A172 (cell line): ENCODE data around the gene GBA2. TPM values are rescaled to one million over a fixed set of nuclear protein-coding genes. Genes with fewer than 3 reads are reported as not detected.
A peak's percentile ranks its signal among the peaks of the same experiment; 100 is the strongest.

ENCODE experiments used
- DNase-seq: peaks from one replicate; pipeline ENCODE4 v3.0.0-alpha.2; 2015; ENCODE audit warnings: low spot score
- total RNA-seq: library from RNA; depleted of rRNA; stranded (reverse); fragments of >200 nt; shearing (Covaris generic); gene quantifications from 2 replicates; pipeline ENCODE4 v1.2.3, GENCODE V29; 2014

GBA2 gene
- total RNA-seq, 1 experiment from 2014 or later: 12.2 TPM

DNA sequence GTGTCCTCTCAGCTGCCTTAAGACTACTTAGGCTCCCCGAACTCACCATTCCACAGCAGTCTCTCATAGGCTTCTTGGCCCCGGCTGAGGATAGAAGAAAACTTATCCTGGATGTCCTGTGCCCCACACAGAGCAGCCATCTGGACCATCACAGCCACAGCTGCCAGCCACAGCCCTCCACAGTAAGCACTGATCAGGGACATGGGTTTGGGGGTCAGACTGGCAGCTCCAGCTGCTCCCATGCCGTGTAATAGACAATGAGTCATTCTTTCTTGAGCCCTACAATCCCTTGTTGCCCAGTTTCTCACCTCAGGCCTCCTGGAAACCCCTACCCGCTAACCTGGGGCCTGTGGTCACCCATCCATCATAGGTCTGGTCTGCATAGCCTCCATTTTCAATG lies 10.8 kb downstream of the GBA2 start:
- no peak for DNase-seq

DNA sequence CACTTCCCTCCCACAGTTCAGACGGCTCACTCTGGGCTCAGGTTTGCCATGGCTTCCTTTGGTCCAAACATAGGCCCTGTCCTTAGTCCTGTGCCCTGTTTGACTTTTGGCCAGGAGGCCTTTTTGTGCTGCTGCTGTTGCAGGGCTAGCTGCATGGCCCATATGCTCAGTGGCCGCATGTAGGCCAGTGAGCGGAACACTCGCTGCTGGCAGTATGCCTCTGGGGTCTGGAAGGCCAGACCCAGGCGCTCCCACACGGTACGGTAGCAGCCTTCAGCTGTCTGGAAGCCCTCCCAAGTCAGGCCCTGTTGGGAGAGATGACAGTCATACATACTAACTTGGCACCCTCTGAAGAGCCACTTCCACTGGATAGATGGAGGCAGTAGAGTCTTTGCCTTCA lies 11.9 kb downstream of the GBA2 start:
- no peak for DNase-seq

DNA sequence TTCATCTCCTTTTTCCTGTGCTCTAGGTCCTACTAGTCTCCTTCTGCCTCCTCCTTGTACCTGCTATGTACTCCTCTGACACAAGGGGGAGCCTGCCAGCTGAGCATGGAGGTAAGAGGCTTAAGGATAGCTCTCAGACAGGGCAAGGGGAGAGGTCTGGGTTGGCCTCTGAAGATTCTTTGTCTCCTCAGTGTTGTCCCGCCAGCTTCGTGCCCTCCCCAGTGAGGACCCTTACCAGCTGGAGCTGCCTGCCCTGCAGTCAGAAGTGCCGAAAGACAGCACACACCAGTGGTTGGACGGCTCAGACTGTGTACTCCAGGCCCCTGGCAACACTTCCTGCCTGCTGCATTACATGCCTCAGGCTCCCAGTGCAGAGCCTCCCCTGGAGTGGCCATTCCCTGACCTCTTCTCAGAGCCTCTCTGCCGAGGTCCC lies 12.8 kb downstream of the GBA2 start:
- DNase-seq: no peak

DNA sequence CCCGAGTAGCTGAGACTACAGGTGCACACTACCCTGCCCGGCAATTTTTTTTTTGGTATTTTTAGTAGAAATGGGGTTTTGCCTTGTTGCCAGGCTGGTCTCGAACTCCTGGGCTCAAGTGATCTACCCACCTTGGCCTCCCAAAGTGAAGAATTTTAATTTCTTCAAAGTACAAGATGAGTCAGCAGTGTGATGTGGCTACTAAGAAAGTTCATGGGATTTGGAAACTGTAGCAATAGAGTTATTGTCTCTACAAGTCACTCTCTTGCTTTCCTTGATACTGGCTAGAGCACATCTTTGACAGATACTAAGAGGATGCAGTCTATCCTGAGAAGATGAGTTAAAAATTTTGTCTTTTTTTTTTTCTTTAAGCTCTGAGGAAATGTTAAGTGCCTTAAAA lies 14.9 kb downstream of the GBA2 start:
- DNase-seq: no peak

DNA sequence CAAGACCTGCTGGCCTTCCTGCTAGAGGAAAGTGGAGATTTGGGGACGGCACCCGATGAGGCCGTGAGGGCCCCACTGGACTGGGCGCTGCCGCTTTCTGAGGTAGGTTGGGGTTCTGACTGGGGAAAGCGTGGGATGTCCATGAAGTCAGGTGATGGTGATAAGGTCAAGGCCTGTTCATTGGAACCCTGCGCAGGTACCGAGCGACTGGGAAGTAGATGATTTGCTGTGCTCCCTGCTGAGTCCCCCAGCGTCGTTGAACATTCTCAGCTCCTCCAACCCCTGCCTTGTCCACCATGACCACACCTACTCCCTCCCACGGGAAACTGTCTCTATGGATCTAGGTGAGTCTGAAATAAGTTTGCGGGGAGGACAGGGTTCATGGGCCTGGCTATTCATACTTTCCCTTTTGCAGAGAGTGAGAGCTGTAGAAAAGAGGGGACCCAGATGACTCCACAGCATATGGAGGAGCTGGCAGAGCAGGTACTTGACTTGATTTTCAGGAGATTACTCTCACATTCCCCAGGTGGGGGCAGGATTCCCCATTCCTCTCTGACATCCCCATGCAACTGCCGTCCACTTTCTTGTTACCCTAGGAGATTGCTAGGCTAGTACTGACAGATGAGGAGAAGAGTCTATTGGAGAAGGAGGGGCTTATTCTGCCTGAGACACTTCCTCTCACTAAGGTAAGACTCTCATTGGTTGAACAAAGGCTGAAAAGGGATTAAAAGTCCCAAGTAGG lies 16.1 kb downstream of the GBA2 start:
- DNase-seq: peak; percentile 63

DNA sequence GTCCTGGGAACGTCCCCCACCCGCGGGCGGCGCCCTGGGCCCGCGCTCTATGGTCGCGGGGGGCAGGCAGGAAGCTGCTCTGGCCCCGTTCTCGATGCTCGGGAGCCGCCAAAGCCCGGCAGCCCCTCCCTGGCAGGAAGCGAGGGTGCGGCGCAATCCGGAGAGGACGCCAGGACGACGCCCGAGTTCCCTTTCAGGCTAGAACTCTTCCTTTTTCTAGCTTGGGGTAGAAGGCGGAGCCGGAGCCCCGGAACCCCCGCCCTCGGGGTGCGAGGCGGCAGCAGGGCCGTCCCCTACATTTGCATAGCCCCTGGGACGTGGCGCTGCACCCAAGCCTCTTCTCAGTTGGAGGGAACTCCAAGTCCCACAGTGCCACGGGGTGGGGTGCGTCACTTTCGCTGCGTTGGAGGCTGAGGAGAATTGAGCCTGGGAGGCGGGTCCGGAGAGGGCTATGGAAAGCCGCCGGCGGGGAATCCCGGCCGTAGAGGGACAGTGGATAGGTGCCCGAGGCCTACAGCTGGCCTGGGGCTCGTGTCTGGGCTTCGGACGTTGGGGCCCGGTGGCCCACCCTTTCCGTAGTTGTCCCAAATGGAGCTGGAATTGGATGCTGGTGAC lies 16.7 kb downstream of the GBA2 start, which contains the start of the genes CREB3 and TLN1:
TSS of gene CREB3 (plus strand) at position 482 of the 615 bp plus-strand sequence. CDS start at position 589, 107 bp downstream.
TSS of gene TLN1 (minus strand) at position 11 of the 615 bp plus-strand sequence. CDS start 6,501 bp downstream, outside the sequence.
- DNase-seq: peak; percentile 96

DNA sequence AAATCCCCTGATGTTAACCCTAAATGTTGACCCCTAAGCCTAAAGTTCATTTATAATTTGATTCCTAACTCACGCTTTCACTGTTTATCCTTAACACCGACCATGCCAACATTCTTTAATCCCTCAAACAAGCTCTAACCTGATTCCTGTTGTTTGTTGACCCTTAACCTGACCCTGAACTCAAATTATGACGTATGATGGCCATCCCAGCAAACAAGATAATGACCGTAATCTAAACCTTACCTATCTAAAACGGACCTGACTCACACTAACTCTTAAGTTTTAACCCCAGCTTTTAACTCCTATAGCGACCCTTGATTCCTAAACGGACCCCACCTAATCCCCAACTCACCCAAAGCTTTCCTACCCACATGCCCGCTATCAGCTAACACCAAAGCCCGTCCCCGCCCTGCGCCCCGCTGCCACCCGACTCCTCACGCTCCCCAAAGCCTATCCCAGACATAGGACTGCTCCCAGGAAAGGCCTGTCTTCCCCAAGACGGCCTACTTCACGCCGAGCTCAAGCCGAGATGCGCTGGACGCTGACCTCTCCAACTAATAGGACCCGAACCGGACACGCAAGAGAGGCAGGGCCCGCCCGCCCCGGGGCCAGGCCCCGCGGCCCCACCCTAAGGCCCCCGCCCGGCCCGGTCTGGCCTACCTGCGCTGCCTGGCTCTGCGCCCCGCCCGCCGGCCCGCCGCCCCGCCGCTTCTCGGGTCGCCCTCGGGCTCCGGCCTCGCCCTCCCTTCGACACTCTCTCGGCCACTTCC lies 17.4 kb downstream of the GBA2 start:
- no peak for DNase-seq

DNA sequence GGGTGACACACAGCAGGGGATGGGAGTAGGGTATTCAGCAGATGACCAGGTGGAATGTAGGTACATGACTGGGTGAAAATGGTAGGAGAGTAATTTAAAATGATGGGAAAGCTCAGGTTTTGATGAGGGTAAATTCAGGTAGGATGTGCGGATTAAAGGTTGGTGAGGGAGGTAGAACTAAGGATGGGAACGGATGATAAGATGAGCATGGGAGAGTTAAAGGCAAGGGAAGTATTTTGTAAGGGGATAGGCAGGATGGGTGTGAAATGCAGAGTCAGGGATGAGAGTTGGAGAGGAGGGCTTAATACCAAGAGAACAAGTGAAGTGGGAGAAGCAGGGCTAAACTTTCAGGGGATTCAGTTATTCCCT lies 18.6 kb downstream of the GBA2 start:
- no peak for DNase-seq

DNA sequence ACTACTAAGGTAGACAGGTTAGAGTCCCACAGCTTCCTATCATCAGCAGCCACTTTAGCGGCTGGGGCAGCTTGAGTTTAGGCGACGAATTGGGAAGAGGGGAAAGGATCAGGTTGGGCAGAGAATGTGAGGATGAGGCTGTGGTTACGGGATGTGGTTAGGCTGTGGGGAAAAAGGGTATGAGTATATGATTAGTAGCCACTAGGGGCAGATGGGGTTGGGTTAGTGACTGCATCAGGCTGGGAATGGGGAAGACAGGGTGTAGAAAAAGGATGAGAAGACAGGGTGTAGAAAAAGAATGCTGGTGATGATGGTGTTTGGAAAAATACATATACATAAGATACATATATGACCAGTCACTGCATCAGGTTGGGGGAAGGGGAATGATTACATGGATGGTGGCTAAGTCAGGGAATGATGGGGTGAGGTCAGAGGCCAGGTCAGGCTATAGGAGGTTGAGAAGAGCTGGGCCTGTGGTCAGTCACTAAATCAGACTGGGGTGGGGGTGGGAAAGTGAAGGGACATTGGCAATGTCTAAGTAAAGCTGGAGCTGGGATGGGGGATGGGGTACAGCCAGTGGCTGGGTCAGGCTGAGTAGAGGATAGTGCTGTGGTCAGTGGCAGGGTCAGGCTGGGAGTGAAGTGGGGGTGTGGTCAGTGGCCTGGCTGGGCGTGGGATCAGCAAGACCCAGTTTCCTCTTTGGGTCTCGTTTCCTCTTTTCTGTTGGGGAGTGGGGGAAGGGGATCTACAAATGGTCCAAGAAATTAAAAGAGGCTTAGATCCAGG lies 19.1 kb downstream of the GBA2 start:
- DNase-seq: peak; percentile 91

DNA sequence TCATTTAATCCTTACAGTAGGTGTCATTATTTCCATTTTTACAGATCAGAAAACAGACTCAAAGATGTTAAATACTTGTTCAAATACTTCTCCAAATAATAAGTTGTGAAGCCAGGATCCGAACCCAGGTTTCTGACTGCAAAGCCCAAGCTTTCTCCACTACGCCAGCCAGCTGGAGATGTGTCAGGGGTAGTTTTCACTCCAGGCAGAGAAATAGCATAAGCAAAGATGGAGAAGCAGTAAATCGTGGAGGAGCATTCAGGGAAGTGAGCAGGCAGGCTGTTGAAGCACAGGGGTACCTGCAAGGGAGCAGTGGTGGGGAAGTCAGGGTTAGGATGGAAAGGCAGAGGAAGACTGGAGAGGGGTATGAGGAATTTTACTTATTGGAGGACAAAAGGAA lies 19.9 kb downstream of the GBA2 start:
- DNase-seq: no peak

DNA sequence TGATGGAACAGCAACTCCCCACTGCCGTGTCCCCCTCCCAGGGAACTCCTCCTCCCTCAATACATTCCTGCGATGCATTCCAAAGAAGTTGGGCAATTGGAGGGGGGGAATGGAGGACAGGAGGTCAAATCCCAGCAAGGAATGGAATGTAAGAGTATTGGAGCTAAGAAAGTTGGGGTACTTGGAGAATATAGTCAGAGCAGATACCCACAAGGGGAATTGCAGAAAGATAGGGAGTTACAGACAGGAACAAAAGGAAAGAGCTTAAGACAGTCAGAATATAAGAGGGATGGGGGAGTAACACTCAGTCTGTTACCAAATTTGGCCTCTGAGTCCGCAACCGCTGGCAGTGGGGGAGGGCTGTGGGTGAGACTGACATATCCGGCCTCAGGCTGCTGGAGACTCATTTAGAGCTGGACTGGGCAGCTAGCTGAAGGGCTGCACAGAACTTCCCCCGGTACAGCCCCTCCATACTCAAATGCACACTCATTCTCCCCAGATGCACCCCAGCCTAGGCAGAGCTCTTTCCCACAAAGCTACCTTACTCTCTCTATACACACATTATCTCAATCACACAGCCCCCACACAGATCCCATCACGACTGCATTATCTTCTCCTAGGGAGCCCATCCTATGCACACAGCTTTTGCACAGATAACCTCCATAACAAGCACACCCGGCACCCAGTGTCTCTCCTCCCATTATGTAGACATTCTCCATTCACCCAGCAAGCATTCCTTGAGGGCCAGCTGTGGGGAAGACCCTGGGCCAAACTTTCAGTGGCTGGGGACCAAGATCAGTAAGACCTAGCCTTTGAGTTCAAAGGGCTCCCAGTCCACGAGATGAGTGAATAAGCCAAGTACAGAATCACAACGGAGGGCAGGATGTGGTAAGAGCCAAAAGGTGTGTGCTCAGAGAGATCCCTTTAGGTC lies 20.7 kb downstream of the GBA2 start:
- DNase-seq: peak; percentile 88

DNA sequence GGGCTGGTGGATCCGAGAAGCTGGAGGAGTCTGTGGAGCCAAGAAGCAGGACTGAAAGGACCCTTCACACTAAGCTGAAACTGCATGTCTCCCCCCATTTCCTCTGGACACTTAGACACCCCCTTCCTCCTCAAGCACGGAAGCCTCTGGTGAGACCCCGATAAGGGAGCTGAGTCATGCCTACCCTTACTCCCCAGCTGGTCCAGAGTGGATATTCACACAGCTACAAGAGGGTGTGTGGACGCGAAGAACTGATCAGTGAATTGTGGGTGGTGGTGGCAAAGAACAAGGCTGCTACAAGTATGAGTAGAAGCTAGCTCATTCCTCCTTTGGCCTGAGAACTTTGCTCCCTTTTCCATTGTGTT lies 21.4 kb downstream of the GBA2 start:
- DNase-seq: no peak

DNA sequence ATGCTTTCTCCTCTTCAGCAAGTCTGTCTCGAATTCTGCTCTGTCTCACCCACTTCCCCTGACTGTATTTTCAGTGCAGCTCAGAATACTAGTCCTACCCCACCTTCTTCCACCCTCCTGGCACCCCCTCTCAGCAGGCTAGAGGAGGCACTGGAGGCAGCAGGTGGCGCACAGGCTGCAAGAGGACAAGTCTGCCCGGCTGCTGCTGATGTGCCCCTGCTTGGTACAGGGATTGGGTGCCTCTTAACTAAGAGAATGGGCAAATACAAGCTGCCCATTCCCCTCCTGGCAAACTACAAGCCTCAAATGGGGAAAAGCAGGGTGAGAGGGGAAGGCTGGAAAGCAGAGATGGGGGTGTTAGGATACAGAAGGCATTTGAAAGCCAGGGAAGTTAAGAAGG lies 22.1 kb downstream of the GBA2 start:
- peak; percentile 62 for DNase-seq

DNA sequence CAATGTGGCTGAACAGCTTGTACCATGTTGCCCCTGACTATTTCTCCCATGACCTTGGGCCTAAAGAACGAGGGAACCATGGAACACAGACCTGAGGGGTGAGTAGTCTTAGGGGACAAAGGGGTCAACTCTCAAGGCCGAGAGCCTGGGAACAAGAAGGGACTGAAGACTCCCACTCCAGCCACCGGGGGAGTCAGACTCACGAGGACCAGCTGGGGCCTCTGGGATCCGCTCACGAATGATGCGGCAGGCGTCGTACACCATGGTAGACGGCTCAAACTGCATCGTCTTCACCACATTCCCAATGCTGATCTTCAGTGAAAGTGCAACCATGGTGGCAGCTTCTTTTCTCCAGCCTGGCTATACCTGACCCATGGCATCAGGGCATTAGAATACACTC lies 23.7 kb downstream of the GBA2 start:
- DNase-seq: no peak

DNA sequence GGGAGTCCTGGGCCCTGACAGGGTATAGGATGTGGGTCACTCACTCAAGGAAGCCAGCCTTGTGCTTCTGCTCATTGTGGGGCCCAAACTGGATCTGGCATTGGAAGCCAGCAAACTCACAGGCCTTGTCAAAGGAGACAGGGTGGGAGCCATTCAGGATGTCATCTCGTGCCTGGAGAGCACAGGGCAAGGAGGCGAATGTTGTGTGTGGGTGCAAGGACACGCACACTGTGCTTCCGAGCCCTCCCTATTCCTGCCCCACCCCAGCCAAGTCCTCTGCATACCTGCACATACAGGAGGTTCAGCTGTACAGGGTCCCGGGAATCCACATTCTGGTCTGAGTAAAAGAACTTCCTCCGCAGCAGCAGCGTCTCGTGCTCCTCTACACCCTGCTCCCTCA lies 25.1 kb downstream of the GBA2 start:
- DNase-seq: no peak

DNA sequence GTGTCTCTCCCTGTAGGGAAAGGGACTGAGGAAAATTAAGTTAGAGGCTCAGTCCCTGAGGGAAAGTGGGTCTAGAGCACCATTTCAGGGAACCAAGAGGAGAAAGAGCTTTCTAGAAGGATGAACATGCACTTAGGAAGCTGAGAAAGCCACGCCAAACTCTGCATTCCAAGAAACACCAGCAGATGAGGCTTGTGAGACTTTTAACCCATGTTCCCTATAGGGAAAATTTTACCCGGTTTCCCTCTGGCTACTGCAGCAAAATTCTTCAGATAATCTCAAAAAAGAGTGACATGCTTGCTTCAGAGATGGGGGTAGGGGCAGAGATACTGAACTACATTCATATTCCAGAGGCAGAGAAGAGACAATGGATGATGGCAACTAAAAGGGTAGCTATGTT lies 25.6 kb downstream of the GBA2 start:
- no peak for DNase-seq

DNA sequence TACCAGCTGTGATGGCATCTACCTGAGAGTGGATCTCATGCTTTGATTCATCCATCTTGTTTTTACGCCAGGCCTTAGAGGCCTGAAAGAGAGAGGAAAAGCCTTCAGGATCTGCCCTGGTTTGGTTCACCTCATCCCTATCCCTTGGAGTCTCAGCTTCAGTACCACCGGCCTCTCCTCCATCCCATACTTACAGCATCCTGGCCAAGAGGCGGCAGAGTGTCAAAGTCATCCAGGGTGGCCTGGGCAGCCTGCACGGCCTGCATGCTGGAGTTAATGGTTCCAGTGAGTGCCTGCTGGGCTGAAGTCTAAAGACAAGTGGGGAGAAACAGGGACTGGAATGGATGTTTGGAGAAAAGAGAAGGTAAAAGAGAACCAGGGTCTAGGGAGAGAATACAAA lies 29.5 kb downstream of the GBA2 start:
- DNase-seq: no peak

DNA sequence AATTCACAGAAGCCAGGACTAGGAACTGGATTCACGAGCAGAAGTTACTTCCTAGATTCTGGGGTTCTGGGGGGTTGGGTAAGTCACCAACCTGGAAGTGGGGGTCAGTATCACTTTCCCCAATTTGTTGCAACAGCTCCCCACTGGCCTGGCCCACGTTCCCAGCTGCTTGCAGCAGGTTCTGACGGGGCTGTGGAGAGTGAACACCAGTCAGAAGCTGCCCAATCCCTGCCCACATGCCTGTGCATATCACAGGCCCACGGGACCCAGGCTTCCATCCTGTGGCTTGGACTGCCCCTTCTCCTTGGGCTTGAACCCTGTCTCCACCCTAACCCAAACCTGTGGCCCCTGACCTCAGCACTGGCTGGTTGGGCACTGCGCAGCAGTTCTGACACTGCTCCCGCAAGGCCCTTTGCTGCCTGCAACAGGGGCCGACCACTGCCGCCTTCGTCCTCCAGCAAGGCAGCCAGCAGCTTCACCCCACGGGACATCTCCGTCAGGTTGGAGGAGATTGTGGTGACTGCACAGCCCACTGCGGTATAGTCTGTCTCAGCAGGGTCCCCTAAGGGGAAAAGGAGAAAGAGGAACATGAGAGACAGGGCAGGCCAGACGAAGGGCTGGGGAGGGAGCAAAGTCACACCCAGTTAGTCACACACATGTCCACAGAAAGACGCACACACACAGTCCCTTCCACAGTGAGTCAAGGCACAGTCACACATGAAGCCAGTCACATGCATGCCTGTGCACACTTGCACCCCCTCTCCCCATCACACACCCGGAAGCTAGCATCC lies 30.1 kb downstream of the GBA2 start:
- no peak for DNase-seq

DNA sequence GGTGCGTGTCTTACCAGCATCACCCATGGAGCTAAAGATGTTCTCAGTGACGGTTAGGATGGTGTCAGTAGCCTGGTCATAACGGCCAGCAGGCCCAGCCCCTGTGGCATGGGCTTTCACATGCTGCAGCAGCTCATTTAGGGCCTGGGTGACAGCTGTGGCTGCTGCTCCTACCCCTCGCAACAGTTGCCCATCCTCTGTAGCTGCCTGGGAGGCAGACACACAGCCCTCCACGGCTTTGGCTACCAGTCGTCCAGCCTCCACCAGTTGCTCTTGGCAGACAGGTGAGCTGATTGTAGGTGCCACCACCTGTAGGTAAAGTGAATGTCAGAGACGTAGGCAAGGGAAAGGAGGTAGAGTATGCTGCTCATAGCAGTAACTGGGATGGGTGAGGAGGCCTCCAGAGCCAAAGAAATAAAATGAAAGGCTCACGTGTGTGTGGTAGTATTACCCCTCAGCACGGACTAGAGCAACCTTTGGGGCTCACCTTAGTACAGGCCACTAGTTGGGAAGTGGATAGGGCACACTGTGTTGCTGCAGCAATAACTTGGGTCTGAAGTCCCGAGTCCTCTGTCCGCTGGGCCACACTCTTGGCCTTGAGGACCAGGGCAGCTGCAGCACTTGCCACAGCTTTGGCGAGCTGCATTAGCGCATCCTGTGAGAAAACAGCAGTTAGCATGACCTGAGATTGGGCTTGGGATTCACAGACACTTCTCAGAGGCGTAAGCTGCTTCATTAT lies 31.7 kb downstream of the GBA2 start:
- no peak for DNase-seq
